22Rv1 (cell line): ENCODE measurements around the gene PLEKHD1.

Experiments
- CTCF ChIP-seq: fragments of 450-650 bp; IDR thresholded peaks from 2 replicates; pipeline ENCODE4 v1.5.1; 2017; ENCODE audit warnings: mild to moderate bottlenecking
- ZFX ChIP-seq: fragments of 450-650 bp; IDR thresholded peaks from 2 replicates; pipeline ENCODE4 v1.6.1; 2017; ENCODE audit warnings: antibody characterized with exemption, borderline replicate concordance

GRCh38 chr14:69579476-69579875 lies 94.9 kb downstream of the PLEKHD1 start:
- TF ChIP-seq CTCF (no peak), ZFX (no peak)
